Measurements from ENCODE around the gene SORCS2.

Gene SORCS2

GRCh38 chr4:7261536-7261935, 69.2 kb downstream of the SORCS2 start:
- no peaks in the 10 kb centered on the region for H3K4me1 ChIP-seq (ENCODE audit: insufficient read depth, low read length, severe bottlenecking)
- no peaks in the 10 kb centered on the region for H3K27me3 ChIP-seq (ENCODE audit: insufficient read depth, low read length)
- no peak overlapping the region for H3K9ac ChIP-seq (ENCODE audit: low read length)
- H2AFZ ChIP-seq (ENCODE audit: low read length) = no peak overlapping the region
- no peaks in the 10 kb centered on the region for H3K9me2 ChIP-seq (ENCODE audit: low read depth, low read length)
- no peak for TF ChIP-seq EZH2 (IDR thresholded peaks at IDR 0.05; ENCODE audit: borderline replicate concordance, low read length)
- TF ChIP-seq CTCF (IDR thresholded peaks at IDR 0.05; ENCODE audit: low read length) = no peak
- no peaks in the 10 kb centered on the region for H3F3A ChIP-seq (ENCODE audit: insufficient read depth, low read length)
- no peak overlapping the region for H3K4me2 ChIP-seq (ENCODE audit: low read length)
- H3K36me3 ChIP-seq (ENCODE audit: insufficient read depth, low read length) = no peaks in the 10 kb centered on the region
- no peaks in the 10 kb centered on the region for H4K20me1 ChIP-seq (ENCODE audit: insufficient read depth, low read length)
- no peaks in the 10 kb centered on the region for H3K9me3 ChIP-seq (ENCODE audit: low read length)
- H3K4me3 ChIP-seq (ENCODE audit: low read depth, low read length, poor library complexity, severe bottlenecking) = no peak overlapping the region
- no peak overlapping the region for H3K27ac ChIP-seq (ENCODE audit: low read depth, low read length, poor library complexity, severe bottlenecking)
- H3K79me2 ChIP-seq (ENCODE audit: insufficient read depth, low read length) = no peaks in the 10 kb centered on the region

- Histone ChIP-seq H3K9me2 (ENCODE audit: low read depth, low read length) (no peaks in the 10 kb centered on the region), H3K4me2 (ENCODE audit: low read length) (no peak overlapping the region), H3K4me3 (ENCODE audit: low read depth, low read length, poor library complexity, severe bottlenecking) (no peak overlapping the region), H3K4me1 (ENCODE audit: insufficient read depth, low read length, severe bottlenecking) (no peaks in the 10 kb centered on the region), H2AFZ (ENCODE audit: low read length) (no peak overlapping the region), H3K36me3 (ENCODE audit: insufficient read depth, low read length) (no peaks in the 10 kb centered on the region), H3K9me3 (ENCODE audit: low read length) (no peaks in the 10 kb centered on the region), H3F3A (ENCODE audit: insufficient read depth, low read length) (no peaks in the 10 kb centered on the region), H3K9ac (ENCODE audit: low read length) (no peak overlapping the region), H3K27ac (ENCODE audit: low read depth, low read length, poor library complexity, severe bottlenecking) (no peak overlapping the region), H3K79me2 (ENCODE audit: insufficient read depth, low read length) (no peaks in the 10 kb centered on the region), H3K27me3 (ENCODE audit: insufficient read depth, low read length) (no peaks in the 10 kb centered on the region), H4K20me1 (ENCODE audit: insufficient read depth, low read length) (no peaks in the 10 kb centered on the region)
- no peak for TF ChIP-seq CTCF (IDR thresholded peaks at IDR 0.05; ENCODE audit: low read length)
- no peak for TF ChIP-seq EZH2 (IDR thresholded peaks at IDR 0.05; ENCODE audit: borderline replicate concordance, low read length)
These were observed 69.8 kb downstream of the SORCS2 start for GRCh38 chr4:7262134-7262533.

- Histone ChIP-seq H4K20me1 (ENCODE audit: insufficient read depth, low read length) (no peaks in the 10 kb centered on the region), H3K4me1 (ENCODE audit: insufficient read depth, low read length, severe bottlenecking) (no peaks in the 10 kb centered on the region), H3K4me2 (ENCODE audit: low read length) (no peak overlapping the region), H3K9ac (ENCODE audit: low read length) (no peak overlapping the region), H3K27me3 (ENCODE audit: insufficient read depth, low read length) (no peaks in the 10 kb centered on the region), H3F3A (ENCODE audit: insufficient read depth, low read length) (no peaks in the 10 kb centered on the region), H3K9me2 (ENCODE audit: low read depth, low read length) (no peaks in the 10 kb centered on the region), H3K27ac (ENCODE audit: low read depth, low read length, poor library complexity, severe bottlenecking) (no peak overlapping the region), H3K9me3 (ENCODE audit: low read length) (no peaks in the 10 kb centered on the region), H3K4me3 (ENCODE audit: low read depth, low read length, poor library complexity, severe bottlenecking) (no peak overlapping the region), H3K79me2 (ENCODE audit: insufficient read depth, low read length) (no peaks in the 10 kb centered on the region), H3K36me3 (ENCODE audit: insufficient read depth, low read length) (no peaks in the 10 kb centered on the region), H2AFZ (ENCODE audit: low read length) (no peak overlapping the region)
- TF ChIP-seq CTCF (IDR thresholded peaks at IDR 0.05; ENCODE audit: low read length) = no peak
- TF ChIP-seq EZH2 (IDR thresholded peaks at IDR 0.05; ENCODE audit: borderline replicate concordance, low read length) = no peak
These were observed 70.8 kb downstream of the SORCS2 start for GRCh38 chr4:7263166-7263565.

All from OCI-LY1 (cell line).